Measurements from ENCODE around the gene LAMB1. TPM values are rescaled to one million over a fixed set of nuclear protein-coding genes. Genes with fewer than 3 reads are reported as not detected.

LAMB1 gene
- total and polyA plus RNA-seq, 2 of the 13 experiments (the other 11 are each of a cell fraction or from before 2014, with no cell fraction given), result 109 to 124 TPM

DNA sequence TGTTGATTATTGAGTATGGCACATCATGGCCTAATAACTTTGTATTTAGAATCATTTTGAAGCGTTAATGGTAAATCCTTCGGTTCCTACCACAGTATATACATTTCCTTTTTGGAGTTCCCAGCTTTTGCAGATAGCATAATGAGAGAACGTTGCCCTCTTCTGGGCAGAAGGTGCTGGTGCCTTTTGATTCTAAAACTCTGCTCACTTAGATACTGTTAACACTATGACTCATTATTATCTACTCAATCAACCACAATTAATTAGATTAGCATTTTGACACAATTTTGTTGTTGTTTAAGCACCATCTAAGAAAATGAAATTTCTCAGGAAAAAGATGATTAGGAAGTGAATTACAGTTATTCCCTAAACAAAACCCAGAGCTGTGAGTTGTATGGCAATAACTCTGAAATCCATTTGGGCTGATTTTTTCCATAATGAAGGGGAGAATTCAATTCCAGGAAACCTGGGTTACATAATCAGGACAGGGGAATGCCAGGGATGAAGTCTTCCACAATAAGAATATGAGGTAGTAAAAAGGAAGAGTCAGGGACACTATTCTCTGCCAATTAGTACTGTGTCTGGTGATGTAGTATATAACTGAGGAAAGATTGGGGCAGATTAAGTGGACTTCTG, 123.4 kb downstream of the LAMB1 start:
- peak overlapping the region; percentile 36 for H3K4me2 ChIP-seq (ENCODE audit: low read depth, low read length)
- in situ Hi-C loops (cut with HindIII; ENCODE audit: extremely low pct_ligation_motif_present, low pct_unique_long_range_greater_than_20kb) (loop anchor here (25.0 kb wide), 1 partner anchor 667 kb away; no protein-coding TSS in a partner anchor), intact Hi-C loops (cut with micrococcal nuclease; ENCODE audit: unreplicated experiment) (loop anchor here (1.0 to 2.0 kb wide), 3 partner anchors 136 to 416 kb away; no protein-coding TSS in a partner anchor)
- DNase-seq (ENCODE audit: low spot score) (peak; percentile 49), FAIRE-seq (peak; percentile 63), ATAC-seq (peak; percentile 82)
- H3K27ac ChIP-seq (ENCODE audit: extremely low read length, insufficient read depth, low read length), result no peak overlapping the region
- no peak overlapping the region for H3K9ac ChIP-seq (ENCODE audit: insufficient read depth, low read depth, low read length)
- no peaks in the 10 kb centered on the region for H4K20me1 ChIP-seq (ENCODE audit: insufficient read depth, low read length)
- H3K4me3 ChIP-seq (replicated peaks in 1 of 3; ENCODE audit: insufficient read depth in 1 of 3, low read depth in 2 of 3, low read length in 3 of 3), result no peak overlapping the region
- H2AFZ ChIP-seq (ENCODE audit: low read length), result no peak overlapping the region
- no peaks in the 10 kb centered on the region for H3K79me2 ChIP-seq (ENCODE audit: insufficient read depth, low read length)
- H3K9me3 ChIP-seq (ENCODE audit: low read length), result no peaks in the 10 kb centered on the region
- no peaks in the 10 kb centered on the region for H3K36me3 ChIP-seq (replicated peaks in 1 of 2; ENCODE audit: control insufficient read depth in 1 of 2, insufficient read depth in 2 of 2, low read length in 2 of 2)
- no TSS peak for BruUV-seq (replicated peaks)
- CTCF ChIA-PET (ENCODE audit: low intra/inter-chr PET ratio, low total read pairs), result interaction anchor here (0.6 to 2.1 kb wide), 4 partner anchors 136 to 417 kb away, joined by 3 to 20 read pairs (median 6); partner anchors contain the start of gene CBLL1
- no peaks in the 10 kb centered on the region for H3K4me1 ChIP-seq (ENCODE audit: insufficient read depth, low read length)
- POLR2A ChIA-PET, result interaction anchor here (0.9 to 2.7 kb wide), 2 partner anchors 108 to 136 kb away, joined by 4 to 12 read pairs; partner anchors contain the start of gene CBLL1
- WGBS (ENCODE audit: low lambda C conversion rate), result 1% methylated on average over 3 of the region's 3 CpGs
- peaks cover 0 to 8% of the 10 kb centered on the region in 2 experiments; a peak in 1 of 5 replicates for H3K27me3 ChIP-seq (ENCODE audit: control insufficient read depth in 1 of 2, insufficient read depth in 2 of 2, low read length in 2 of 2)
- TF ChIP-seq ZNF230 (CRISPR knock-in tag; IDR thresholded peaks at IDR 0.05), result peak; percentile 78; the same call in 1 of the 2 replicates
- peak; percentile 62; the same call in 1 of the 2 replicates for TF ChIP-seq RAD21 (CRISPR knock-in tag; IDR thresholded peaks at IDR 0.05)
- peak; percentile 85 for TF ChIP-seq CTCF (CRISPR knock-in tag; IDR thresholded peaks at IDR 0.05)
- TF ChIP-seq SMC3 (IDR thresholded peaks at IDR 0.05; ENCODE audit: low read length), result peak; percentile 80
- peak; percentile 77; the same call in 1 of the 2 replicates for TF ChIP-seq TBX3 (IDR thresholded peaks at IDR 0.05; ENCODE audit: borderline replicate concordance)
- TF ChIP-seq, protein P1, sequence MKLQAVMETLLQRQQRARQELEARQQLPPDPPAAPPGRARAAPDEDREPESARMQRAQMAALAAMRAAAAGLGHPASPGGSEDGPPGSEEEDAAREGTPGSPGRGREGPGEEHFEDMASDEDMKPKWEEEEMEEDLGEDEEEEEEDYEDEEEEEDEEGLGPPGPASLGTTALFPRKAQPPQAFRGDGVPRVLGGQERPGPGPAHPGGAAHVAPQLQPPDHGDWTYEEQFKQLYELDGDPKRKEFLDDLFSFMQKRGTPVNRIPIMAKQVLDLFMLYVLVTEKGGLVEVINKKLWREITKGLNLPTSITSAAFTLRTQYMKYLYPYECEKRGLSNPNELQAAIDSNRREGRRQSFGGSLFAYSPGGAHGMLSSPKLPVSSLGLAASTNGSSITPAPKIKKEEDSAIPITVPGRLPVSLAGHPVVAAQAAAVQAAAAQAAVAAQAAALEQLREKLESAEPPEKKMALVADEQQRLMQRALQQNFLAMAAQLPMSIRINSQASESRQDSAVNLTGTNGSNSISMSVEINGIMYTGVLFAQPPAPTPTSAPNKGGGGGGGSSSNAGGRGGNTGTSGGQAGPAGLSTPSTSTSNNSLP (IDR thresholded peaks at IDR 0.05; ENCODE audit: low read depth, low read length), result peak; percentile 58; the same call in 1 of the 2 replicates
- TF ChIP-seq ZNF569 (CRISPR knock-in tag; IDR thresholded peaks at IDR 0.05; ENCODE audit: borderline replicate concordance), result no peak
- TF ChIP-seq MTA3 (CRISPR knock-in tag; IDR thresholded peaks at IDR 0.05), result no peak
- peak; percentile 92 for TF ChIP-seq STAG1 (CRISPR knock-in tag; IDR thresholded peaks at IDR 0.05)
- 0 out of 2 replicates have a peak, but pooled peaks have one; percentile 14 for TF ChIP-seq THRA (CRISPR knock-in tag; IDR thresholded peaks at IDR 0.05; ENCODE audit: borderline replicate concordance)
- no peak for TF ChIP-seq ZBTB39 (CRISPR knock-in tag; IDR thresholded peaks at IDR 0.05)
- TF ChIP-seq ZNF337 (CRISPR knock-in tag; IDR thresholded peaks at IDR 0.05; ENCODE audit: borderline replicate concordance, low read depth), result no peak

All from HepG2 (cell line).